Loucy (cell line): ENCODE measurements around the gene PKIB.

ENCODE experiments used
- H2AFZ ChIP-seq: fragments of 200-600 bp; sonication (generic); 2 replicates; pipeline ENCODE4 v1.6.0; 2016; ENCODE audit warnings: antibody characterized with exemption, mild to moderate bottlenecking, low read length, moderate library complexity
- H3F3A ChIP-seq: fragments of 200-600 bp; 2 replicates; pipeline ENCODE4 v1.6.0; 2016; ENCODE audit warnings: antibody characterized with exemption, low read depth, mild to moderate bottlenecking
- H3K27me3 ChIP-seq: fragments of 200-600 bp; sonication (generic); 2 replicates; pipeline ENCODE4 v1.6.1; 2014; ENCODE audit warnings: low read length, mild to moderate bottlenecking; ENCODE audit not compliant: insufficient read depth, poor library complexity, severe bottlenecking
- H3K36me3 ChIP-seq: fragments of 200-600 bp; sonication (generic); 2 replicates; pipeline ENCODE4 v1.6.1; 2016; ENCODE audit warnings: low read length; ENCODE audit not compliant: insufficient read depth
- H3K4me1 ChIP-seq: fragments of 200-600 bp; sonication (generic); 2 replicates; pipeline ENCODE4 v1.5.1; 2014; ENCODE audit warnings: low read length, mild to moderate bottlenecking; ENCODE audit not compliant: insufficient read depth, poor library complexity, severe bottlenecking
- H3K4me2 ChIP-seq: fragments of 200-600 bp; sonication (generic); 2 replicates; pipeline ENCODE4 v1.6.0; 2014; ENCODE audit warnings: antibody characterized with exemption, low read length, low read depth, mild to moderate bottlenecking; ENCODE audit not compliant: poor library complexity, severe bottlenecking
- H3K4me3 ChIP-seq: fragments of 200-600 bp; sonication (generic); 2 replicates; pipeline ENCODE4 v1.5.1; 2014; ENCODE audit warnings: low read length, mild to moderate bottlenecking, mixed read lengths; ENCODE audit not compliant: poor library complexity, severe bottlenecking
- H3K79me2 ChIP-seq: fragments of 200-600 bp; sonication (generic); 2 replicates; pipeline ENCODE4 v1.6.1; 2014; ENCODE audit warnings: low read length; ENCODE audit not compliant: insufficient read depth
- H3K9ac ChIP-seq: fragments of 200-600 bp; sonication (generic); 2 replicates; pipeline ENCODE4 v1.6.0; 2014; ENCODE audit warnings: mild to moderate bottlenecking, low read depth, low read length, moderate library complexity; ENCODE audit not compliant: poor library complexity, severe bottlenecking
- H3K9me2 ChIP-seq: fragments of 200-600 bp; sonication (generic); replicated peaks from 2 replicates; pipeline ENCODE4 v1.6.1; 2016; ENCODE audit warnings: low read depth, low read length, mixed read lengths
- H3K9me3 ChIP-seq: fragments of 200-600 bp; sonication (generic); 2 replicates; pipeline ENCODE4 v1.6.1; 2014; ENCODE audit warnings: mild to moderate bottlenecking, antibody characterized with exemption, low read length, low read depth; ENCODE audit not compliant: insufficient read depth
- H4K20me1 ChIP-seq: fragments of 200-600 bp; sonication (generic); 2 replicates; pipeline ENCODE4 v1.6.0; 2014; ENCODE audit warnings: antibody characterized with exemption, low read length, mild to moderate bottlenecking; ENCODE audit not compliant: insufficient read depth, poor library complexity, severe bottlenecking
- CTCF ChIP-seq: fragments of 200-600 bp; sonication (generic); conservative IDR thresholded peaks from 2 replicates; pipeline ENCODE4 v1.5.1; 2014; ENCODE audit warnings: mild to moderate bottlenecking, antibody characterized with exemption, low read length
- EZH2phosphoT487 ChIP-seq: fragments of 200-600 bp; IDR thresholded peaks from 2 replicates; pipeline ENCODE4 v1.6.1; 2018; ENCODE audit warnings: antibody characterized with exemption, mild to moderate bottlenecking, moderate library complexity, borderline replicate concordance

Gene PKIB

GRCh38 chr6:122712448-122713137 lies 102.4 kb downstream of the PKIB start:
- no peak for TF ChIP-seq CTCF
- TF ChIP-seq EZH2phosphoT487, result no peak
- Histone ChIP-seq H3F3A (no peaks in the 10 kb centered on the region), H3K36me3 (no peaks in the 10 kb centered on the region), H2AFZ (no peak overlapping the region), H3K27me3 (no peaks in the 10 kb centered on the region), H3K4me2 (no peak overlapping the region), H3K9ac (no peak overlapping the region), H3K9me2 (no peaks in the 10 kb centered on the region), H3K4me3 (no peak overlapping the region), H3K9me3 (no peaks in the 10 kb centered on the region), H3K79me2 (no peaks in the 10 kb centered on the region), H4K20me1 (no peaks in the 10 kb centered on the region), H3K4me1 (no peaks in the 10 kb centered on the region)

GRCh38 chr6:122713138-122713537 lies 102.9 kb downstream of the PKIB start:
- no peak overlapping the region for H2AFZ ChIP-seq
- H3K36me3 ChIP-seq, result no peaks in the 10 kb centered on the region
- H3K9me2 ChIP-seq, result no peaks in the 10 kb centered on the region
- H3K9ac ChIP-seq, result no peak overlapping the region
- no peaks in the 10 kb centered on the region for H3K79me2 ChIP-seq
- H4K20me1 ChIP-seq, result no peaks in the 10 kb centered on the region
- H3F3A ChIP-seq, result no peaks in the 10 kb centered on the region
- H3K4me3 ChIP-seq, result no peak overlapping the region
- no peak overlapping the region for H3K4me2 ChIP-seq
- no peaks in the 10 kb centered on the region for H3K27me3 ChIP-seq
- TF ChIP-seq CTCF (no peak), EZH2phosphoT487 (no peak)
- H3K4me1 ChIP-seq, result no peaks in the 10 kb centered on the region
- H3K9me3 ChIP-seq, result no peaks in the 10 kb centered on the region

- no peak overlapping the region for H3K9ac ChIP-seq
- TF ChIP-seq CTCF, result no peak
- no peak for TF ChIP-seq EZH2phosphoT487
- H3K36me3 ChIP-seq, result no peaks in the 10 kb centered on the region
- H3K9me3 ChIP-seq, result no peaks in the 10 kb centered on the region
- no peaks in the 10 kb centered on the region for H3K79me2 ChIP-seq
- no peak overlapping the region for H3K4me2 ChIP-seq
- no peaks in the 10 kb centered on the region for H3K27me3 ChIP-seq
- H4K20me1 ChIP-seq, result no peaks in the 10 kb centered on the region
- H3K4me1 ChIP-seq, result no peaks in the 10 kb centered on the region
- no peaks in the 10 kb centered on the region for H3F3A ChIP-seq
- no peaks in the 10 kb centered on the region for H3K9me2 ChIP-seq
- no peak overlapping the region for H2AFZ ChIP-seq
- H3K4me3 ChIP-seq, result no peak overlapping the region
Observed at GRCh38 chr6:122714059-122714458, 103.9 kb downstream of the PKIB start.
